ENCODE data around the gene OSBPL10. TPM values are rescaled to one million over a fixed set of nuclear protein-coding genes. Genes with fewer than 3 reads are reported as not detected.
"Not testable (repeated sequence)": the region's sequence is repeated elsewhere in the genome, so short reads cannot be mapped to it uniquely, and the experiment has no call there.

The OSBPL10 gene
- total and polyA plus RNA-seq, 8 donors: 1.8 to 37.7 (median 5.9) TPM

DNA sequence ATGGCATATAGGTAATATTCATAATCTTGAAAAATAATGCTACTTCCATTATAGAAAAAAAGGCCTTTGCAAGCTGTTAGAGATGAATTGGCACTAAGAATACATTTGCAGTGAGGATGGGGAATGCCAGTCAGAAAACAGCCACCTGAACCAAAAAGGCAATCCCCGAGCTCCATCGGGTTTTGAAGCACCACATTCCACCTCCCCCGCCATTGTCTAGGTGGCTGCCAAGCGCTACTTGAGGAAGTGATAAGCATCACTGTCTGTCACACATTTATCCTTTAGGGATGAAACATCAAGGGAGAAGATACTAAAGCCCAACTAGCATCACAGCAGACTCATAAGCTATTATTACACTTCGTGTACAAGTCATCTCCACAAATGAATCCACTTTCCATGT is 112.8 kb downstream of the OSBPL10 start:
- intact Hi-C loops (cut with DNase I; ENCODE audit: low total_unique reads): no loop called here
- Histone ChIP-seq H3K9me3 (no peaks in the 10 kb centered on the region), H3K27ac (no peak overlapping the region), H3K4me3 (no peak overlapping the region), H3K36me3 (no peaks in the 10 kb centered on the region), H3K27me3 (no peaks in the 10 kb centered on the region), H3K4me1 (no peaks in the 10 kb centered on the region)
- TF ChIP-seq POLR2A (IDR thresholded peaks at IDR 0.05): no peak
- TF ChIP-seq EP300 (IDR thresholded peaks at IDR 0.05): no peak
- TF ChIP-seq, protein P1, sequence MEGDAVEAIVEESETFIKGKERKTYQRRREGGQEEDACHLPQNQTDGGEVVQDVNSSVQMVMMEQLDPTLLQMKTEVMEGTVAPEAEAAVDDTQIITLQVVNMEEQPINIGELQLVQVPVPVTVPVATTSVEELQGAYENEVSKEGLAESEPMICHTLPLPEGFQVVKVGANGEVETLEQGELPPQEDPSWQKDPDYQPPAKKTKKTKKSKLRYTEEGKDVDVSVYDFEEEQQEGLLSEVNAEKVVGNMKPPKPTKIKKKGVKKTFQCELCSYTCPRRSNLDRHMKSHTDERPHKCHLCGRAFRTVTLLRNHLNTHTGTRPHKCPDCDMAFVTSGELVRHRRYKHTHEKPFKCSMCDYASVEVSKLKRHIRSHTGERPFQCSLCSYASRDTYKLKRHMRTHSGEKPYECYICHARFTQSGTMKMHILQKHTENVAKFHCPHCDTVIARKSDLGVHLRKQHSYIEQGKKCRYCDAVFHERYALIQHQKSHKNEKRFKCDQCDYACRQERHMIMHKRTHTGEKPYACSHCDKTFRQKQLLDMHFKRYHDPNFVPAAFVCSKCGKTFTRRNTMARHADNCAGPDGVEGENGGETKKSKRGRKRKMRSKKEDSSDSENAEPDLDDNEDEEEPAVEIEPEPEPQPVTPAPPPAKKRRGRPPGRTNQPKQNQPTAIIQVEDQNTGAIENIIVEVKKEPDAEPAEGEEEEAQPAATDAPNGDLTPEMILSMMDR (IDR thresholded peaks at IDR 0.05): no peak
- TF ChIP-seq POLR2AphosphoS5 (IDR thresholded peaks at IDR 0.05): no peak
- 89 to 95% (median 91%) methylated on average over 5 of the region's 5 CpGs for WGBS, 5 donors
- DNase-seq: no peak

DNA sequence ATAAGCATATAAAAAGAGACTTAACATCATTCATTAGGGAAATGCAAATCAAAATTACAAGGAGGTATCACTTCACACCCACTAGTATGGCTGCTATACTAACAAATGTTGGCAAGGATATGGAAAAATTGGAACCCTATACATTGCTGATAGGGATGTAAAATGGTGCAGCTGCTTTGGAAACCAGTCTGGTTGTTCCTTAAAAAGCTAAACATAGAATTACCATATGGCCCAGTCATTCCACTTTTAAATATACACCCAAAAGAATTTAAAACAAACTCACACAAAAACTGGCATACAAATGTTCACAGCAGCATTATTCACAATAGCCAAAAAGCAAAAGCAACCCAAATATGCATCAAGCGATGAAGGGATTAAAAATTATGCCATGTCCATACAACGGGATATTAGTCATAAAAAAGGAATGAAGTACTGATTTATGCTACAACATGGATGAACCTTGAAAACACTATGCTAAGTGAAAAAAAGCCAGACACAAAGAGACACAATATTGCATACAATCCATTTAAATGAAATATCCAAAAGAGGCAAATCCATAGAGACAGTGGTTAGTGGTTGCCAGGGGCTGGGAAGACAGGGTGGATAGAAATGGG is 118.3 kb downstream of the OSBPL10 start:
- H3K4me1 ChIP-seq: peaks cover 0 to 4% (median 0%) of the 10 kb centered on the region in 4 donors
- TF ChIP-seq POLR2AphosphoS5 (IDR thresholded peaks at IDR 0.05) (no peak), EP300 (IDR thresholded peaks at IDR 0.05) (no peak), POLR2A (IDR thresholded peaks at IDR 0.05) (no peak)
- TF ChIP-seq, protein P1 (IDR thresholded peaks at IDR 0.05): no peak
- no peaks in the 10 kb centered on the region for H3K27me3 ChIP-seq
- WGBS, 5 donors: 73 to 90% (median 84%) methylated on average over 2 of the region's 2 CpGs
- no peaks in the 10 kb centered on the region for H3K36me3 ChIP-seq
- intact Hi-C loops (cut with DNase I; ENCODE audit: low total_unique reads): no loop called here
- H3K4me3 ChIP-seq: no peak overlapping the region
- no peak for DNase-seq
- no peaks in the 10 kb centered on the region for H3K9me3 ChIP-seq
- no peak overlapping the region for H3K27ac ChIP-seq

DNA sequence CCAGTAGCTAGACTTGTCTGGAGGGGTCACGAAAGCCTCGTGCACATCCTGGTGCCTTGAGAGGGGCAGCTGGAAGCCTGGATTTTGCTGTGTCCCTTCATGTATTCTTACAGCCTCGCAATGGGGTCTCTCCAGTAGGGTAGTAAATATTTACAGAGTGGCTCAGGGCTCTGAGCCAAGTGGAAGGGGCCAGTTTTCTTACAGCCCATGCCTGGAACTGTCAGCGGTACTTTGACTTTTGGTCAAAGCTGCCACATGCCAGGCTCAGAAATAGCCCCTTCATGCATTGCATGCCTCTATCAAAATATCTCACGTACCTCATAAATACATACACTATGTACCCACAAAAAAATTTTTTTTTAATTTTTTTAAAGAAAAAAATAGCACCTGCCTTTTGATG is 119.2 kb downstream of the OSBPL10 start:
- DNase-seq: no peak
- WGBS, 5 donors: 71 to 90% (median 81%) methylated on average over 5 of the region's 5 CpGs
- Histone ChIP-seq H3K9me3 (no peaks in the 10 kb centered on the region), H3K27me3 (no peaks in the 10 kb centered on the region), H3K4me1 (peaks cover 0 to 4% (median 0%) of the 10 kb centered on the region in 4 donors), H3K36me3 (no peaks in the 10 kb centered on the region), H3K4me3 (no peak overlapping the region), H3K27ac (no peak overlapping the region)
- intact Hi-C loops (cut with DNase I; ENCODE audit: low total_unique reads): no loop called here
- no peak for TF ChIP-seq POLR2A (IDR thresholded peaks at IDR 0.05)
- TF ChIP-seq, protein P1 (IDR thresholded peaks at IDR 0.05): no peak
- TF ChIP-seq POLR2AphosphoS5 (IDR thresholded peaks at IDR 0.05): no peak
- TF ChIP-seq EP300 (IDR thresholded peaks at IDR 0.05): no peak

DNA sequence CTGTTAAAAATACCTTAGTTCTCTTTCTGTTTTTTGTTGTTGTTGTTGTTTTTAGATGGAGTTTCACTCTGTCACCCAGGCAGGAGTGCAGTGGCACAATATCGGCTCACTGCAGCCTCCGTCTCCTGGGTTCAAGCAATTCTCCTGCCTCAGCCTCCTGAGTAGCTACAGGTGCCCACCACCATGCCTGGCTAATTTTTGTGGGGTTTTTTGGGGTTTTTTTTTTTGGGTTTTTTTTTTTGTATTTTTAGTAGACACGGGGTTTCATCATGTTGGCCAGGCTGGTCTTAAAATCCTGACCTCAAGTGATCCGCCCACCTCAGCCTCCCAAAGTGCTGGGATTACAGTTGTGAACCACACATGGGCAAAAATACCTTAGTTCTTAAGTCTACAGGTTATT is 120.4 kb downstream of the OSBPL10 start:
- H3K27me3 ChIP-seq; DNase-seq; H3K4me1 ChIP-seq; intact Hi-C loops (cut with DNase I; ENCODE audit: low total_unique reads); H3K36me3 ChIP-seq; H3K27ac ChIP-seq; H3K4me3 ChIP-seq; H3K9me3 ChIP-seq: not testable (repeated sequence)
- WGBS, 5 donors: 93 to 99% (median 96%) methylated on average over 4 of the region's 4 CpGs

DNA sequence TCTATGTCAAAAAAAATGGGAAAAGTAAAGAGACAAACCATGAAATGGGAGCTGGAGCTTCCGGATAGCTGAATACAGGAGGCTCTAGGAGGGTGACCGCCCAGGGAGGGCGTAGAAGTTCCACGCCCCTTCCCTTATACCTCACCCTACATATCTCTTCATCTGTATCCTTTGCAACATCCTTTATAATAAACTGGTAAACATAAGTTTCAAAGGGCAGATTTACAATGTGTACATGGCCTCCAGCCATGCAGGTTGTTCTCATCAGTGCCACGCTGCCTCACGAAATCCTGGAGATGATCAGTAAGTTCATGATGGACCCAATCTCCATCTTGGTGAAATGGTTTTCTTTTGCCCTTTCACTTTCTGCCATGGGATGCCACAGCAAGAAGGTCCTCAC is 121.8 kb downstream of the OSBPL10 start:
- H3K4me3 ChIP-seq: no peak overlapping the region
- H3K36me3 ChIP-seq: no peaks in the 10 kb centered on the region
- intact Hi-C loops (cut with DNase I; ENCODE audit: low total_unique reads): no loop called here
- H3K27me3 ChIP-seq: no peaks in the 10 kb centered on the region
- DNase-seq: no peak
- H3K27ac ChIP-seq: no peak overlapping the region
- peaks cover 0 to 4% (median 0%) of the 10 kb centered on the region in 4 donors for H3K4me1 ChIP-seq
- H3K9me3 ChIP-seq: no peaks in the 10 kb centered on the region
- 90 to 99% (median 97%) methylated on average over 6 of the region's 6 CpGs for WGBS, 5 donors
- TF ChIP-seq POLR2AphosphoS5 (IDR thresholded peaks at IDR 0.05): no peak
- TF ChIP-seq POLR2A (IDR thresholded peaks at IDR 0.05): no peak
- no peak for TF ChIP-seq EP300 (IDR thresholded peaks at IDR 0.05)
- TF ChIP-seq, protein P1 (IDR thresholded peaks at IDR 0.05): no peak

All from stomach (tissue), 9 donors.